ENCODE data around the gene DNAJB2.

Gene DNAJB2

DNA sequence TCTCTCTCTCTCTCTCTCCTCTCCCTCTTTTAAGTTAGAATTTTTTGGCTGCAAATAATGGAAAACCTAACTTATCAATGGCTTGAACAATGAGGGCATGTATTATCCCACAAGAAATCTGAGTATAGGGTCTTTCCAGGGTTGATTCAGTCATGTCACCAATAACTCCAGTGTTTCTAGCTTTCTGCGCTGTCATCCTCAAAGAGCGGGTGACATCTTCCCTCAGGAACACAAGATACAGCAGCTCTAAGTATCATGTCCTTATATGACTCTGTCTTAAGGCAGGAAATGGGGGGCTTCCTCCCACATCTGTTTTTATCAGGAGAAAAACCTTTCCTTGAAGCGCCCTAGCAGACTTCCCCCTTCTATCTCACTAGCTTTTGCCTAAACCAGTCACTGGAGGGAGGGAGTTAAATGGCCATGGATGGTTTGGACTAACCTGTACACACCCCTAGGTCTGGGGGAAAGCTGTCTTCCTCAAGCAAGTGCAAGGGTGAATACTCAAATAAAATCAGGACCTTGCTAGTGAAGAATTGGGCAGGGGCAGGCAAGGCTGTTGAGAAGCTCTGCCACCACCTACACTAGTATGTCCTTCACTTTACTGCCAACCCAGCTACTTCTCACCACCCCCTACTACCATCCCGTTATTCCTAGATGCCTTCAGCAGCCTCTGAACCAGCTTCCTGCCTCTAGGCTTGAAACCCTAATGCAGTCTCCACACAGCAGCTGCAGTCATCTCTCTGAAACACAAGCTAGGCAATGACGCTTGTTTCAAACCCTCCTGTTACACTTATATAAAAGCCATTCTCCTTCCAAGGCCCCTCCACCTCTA, 17.9 kb upstream of the DNAJB2 start:
- DNase-seq = no peak

GRCh38 chr2:219266232-219266631, 12.9 kb upstream of the DNAJB2 start:
- DNase-seq = no peak

GRCh38 chr2:219266886-219267285, 12.3 kb upstream of the DNAJB2 start:
- DNase-seq = no peak

DNA sequence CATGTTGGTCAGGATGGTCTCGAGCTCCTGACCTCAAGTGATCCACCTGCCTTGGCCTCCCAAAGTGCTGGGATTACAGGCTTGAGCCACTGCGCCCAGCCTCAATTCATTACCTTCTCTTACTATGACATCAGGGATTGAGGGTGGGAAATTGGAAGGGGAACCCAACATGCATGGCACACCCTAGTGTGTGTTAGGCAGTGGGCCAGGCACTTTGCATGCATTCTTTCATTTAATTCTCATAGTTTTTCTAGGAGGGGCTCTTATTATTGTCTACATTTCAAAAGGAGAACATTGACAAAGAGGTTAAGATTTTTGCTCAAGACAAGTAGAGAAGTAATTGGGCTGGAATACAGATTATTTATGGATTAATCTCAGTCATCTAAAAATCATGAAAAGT, 10.9 kb upstream of the DNAJB2 start:
- DNase-seq = no peak

- DNase-seq = no peak
Measured at GRCh38 chr2:219269362-219270054, 9.7 kb upstream of the DNAJB2 start.

DNA sequence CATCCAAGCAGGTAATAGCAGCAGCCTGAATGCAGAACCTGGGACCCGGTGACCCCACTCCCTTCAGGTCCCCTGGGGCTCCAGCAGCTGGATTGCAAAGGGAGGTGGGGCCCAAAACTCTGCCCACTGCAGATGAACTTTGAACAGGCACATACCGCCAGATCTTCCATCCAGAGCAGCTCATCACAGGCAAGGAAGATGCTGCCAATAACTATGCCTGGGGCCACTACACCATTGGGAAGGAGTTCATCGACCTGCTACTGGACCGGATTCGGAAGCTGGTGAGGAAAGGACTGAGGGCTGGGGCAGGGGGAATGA, 9.2 kb upstream of the DNAJB2 start:
- DNase-seq = no peak

DNA sequence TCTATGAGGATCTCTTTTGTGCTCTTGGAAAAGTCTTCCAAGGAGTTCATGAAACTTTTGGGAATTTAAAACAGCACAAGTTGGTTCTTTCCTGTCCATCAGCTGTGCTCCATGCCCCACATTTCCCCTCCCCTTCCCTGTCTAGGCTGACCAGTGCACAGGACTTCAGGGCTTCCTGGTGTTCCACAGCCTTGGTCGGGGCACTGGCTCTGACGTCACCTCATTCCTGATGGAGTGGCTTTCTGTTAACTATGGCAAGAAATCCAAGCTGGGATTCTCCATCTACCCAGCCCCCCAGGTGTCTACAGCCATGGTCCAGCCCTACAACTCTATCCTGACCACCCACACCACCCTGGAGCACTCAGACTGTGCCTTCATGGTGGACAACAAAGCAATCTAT, 8.1 kb upstream of the DNAJB2 start:
- no peak for DNase-seq

GRCh38 chr2:219272356-219272755, 6.8 kb upstream of the DNAJB2 start:
- DNase-seq = no peak

DNA sequence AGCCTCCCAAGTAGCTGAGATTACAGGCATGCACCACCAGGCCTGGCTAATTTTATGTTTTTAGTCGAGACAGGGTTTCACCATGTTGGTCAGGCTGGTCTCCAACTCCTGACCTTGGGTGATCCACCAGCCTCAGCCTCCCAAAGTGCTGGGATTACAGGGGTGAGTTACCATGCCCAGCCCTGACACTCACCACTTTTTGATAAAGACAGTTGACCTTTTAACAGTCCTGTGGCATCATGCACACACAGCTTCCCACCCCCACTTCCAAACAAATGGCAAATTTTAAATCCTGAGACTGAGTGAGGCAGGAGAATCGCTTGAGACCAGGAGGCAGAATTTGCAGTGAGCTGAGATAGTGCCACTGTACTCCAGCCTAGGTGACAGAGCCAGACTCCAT, 6.2 kb upstream of the DNAJB2 start:
- no peak for DNase-seq

- DNase-seq = no peak
Measured at GRCh38 chr2:219273937-219274336, 5.2 kb upstream of the DNAJB2 start.

GRCh38 chr2:219274361-219274921, 4.7 kb upstream of the DNAJB2 start:
- no peak for DNase-seq

DNA sequence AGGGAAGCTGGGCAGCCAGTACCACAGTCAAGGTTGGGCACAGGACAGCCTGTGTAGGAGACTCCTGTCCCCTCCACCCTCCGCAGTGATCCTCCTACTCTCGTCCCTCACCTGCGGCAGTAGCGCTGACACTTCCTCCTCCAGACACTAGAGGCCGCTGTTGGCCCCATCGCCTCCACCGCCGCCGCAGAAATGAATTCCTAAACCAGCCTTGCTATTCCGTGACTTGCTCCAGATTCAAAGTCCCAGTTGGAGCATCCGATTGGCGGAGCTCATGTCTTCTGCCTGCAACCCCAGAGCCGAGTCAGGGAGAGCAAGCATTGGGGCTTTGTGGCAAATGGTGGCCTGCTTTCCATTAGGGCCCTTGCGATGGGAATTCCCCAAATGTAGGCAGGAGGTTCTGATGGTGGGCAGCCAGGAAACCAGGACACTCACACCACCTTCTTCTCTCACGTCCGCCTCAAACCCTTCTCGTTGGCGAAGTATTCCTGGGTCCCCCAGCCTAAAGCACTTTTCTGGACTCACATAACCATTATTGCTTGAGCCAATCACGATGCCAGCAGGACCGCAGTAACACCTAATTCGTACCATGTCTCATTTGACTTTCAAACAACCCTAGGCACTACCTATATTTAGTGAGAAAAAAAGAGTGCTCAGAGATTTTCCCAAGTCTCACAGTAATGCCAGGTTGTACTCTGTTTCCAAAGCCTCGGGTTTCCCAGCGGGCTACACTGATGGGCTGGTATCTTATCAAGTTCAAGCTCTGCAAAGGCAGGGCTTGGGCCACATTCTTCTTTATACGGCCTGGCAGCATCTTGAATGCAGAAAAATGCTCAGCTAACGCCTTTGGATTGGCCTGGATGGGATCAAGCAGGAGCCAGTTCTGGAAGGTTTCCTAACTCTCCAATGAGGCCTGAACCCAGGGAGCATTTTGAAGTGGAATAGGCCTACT, 1.2 kb upstream of the DNAJB2 start:
- peak; percentile 45 for DNase-seq

GRCh38 chr2:219278655-219279150, 463 bp upstream of the DNAJB2 start:
- DNase-seq = no peak

GRCh38 chr2:219279916-219280516, 850 bp downstream of the DNAJB2 start:
- DNase-seq = no peak

DNA sequence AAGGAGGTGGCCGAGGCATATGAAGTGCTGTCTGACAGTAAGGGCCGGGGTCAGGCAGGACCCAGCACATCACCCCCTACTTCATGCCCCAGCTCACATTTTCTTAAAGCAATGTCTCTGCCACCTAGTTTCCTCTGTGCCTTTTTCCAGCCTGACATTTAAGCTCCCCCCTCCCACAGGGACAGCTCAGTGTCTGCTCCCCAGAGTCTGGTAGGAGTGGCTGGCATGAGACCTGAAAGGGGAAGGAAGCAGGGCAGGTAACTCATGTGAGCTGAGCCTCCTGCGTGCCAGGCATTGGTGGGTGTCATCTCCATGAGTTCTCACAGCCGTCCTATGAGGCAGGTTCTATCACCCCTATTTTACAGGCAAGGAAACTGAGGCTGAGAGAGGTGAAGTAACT, 1.5 kb downstream of the DNAJB2 start:
- no peak for DNase-seq

DNA sequence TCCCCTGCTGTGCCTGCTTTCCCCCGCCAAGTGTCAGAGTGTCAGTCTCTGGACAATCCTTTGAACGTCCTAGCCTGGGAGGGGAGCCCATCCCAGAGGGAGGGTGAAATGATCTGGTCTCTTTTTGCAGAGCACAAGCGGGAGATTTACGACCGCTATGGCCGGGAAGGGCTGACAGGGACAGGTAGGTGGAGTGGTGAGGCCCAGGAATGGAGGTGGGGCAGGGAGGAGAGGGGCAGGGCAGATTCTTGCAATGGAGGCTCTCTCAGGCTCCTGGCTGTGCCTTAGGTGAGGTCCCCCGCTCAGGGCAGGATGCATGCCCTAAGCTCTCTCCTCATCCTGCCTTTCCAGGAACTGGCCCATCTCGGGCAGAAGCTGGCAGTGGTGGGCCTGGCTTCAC, 2.4 kb downstream of the DNAJB2 start:
- DNase-seq = no peak

DNA sequence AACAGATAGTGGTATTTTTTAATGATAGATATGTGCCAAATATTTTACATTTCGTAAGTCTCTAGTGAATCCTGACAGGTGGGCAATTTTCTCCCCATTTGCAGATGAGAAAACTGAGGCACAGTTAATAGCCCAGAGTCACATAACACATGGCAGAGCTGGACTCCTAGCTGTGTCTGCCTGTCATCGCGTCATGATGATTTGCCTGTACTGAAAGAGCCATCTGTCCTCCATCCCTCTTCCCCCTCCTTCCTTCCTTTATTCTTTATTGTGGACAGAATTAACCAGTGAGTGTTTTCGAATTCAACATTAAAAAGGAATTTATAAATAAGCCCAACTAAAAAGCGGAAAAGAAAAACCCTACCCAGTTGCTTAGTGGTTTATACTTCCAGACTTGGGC, 3.2 kb downstream of the DNAJB2 start:
- no peak for DNase-seq

DNA sequence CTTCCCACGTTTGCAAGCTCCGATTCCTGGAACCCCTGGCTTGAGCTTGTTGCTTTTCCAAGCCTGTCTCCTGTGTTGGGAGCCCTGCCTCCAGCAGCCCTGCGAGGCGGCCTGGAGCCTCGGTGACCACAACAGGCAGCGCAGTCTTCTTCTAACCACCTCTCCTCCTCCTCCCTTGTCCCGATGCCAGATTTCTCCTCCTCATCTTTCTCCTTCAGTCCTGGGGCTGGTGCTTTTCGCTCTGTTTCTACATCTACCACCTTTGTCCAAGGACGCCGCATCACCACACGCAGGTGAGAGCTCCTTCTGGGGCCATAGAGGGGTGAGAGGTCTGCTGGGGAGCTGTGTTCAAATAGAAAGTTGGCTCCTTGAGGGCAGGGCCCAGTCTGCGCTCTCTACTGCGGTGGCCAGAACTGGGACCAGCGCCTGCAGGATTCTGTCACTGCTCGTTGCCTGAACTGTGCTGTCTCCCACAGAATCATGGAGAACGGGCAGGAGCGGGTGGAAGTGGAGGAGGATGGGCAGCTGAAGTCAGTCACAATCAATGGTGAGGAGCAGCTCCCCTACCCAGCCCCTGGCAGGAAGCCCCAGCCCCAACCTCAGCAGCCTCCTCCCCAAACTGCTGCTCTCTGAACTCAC, 3.9 kb downstream of the DNAJB2 start:
- no peak for DNase-seq

GRCh38 chr2:219284501-219285372, 5.6 kb downstream of the DNAJB2 start:
- no peak for DNase-seq

DNA sequence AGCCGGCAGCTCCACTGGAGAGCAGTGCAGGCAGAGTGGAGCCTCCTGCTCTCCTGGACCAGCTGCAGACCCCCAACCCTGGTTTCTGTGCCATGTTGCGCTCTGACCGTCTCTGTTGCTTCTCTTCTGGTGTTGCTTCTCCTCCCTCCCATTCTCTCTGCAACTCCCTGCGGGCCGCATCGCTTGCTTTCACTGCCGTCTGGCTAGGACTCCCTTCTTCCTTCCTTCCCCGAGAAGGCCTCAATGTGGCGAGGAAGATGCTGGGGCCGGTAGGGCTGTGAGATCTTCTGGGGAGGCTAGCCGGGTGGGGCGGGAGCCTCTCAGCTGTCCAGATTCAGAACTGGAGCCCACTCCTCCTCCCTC, 6.2 kb downstream of the DNAJB2 start:
- no peak for DNase-seq

- no peak for DNase-seq
Measured at GRCh38 chr2:219285894-219286425, 6.8 kb downstream of the DNAJB2 start.

All from NCI-H446 treated with DMSO at 0.1 percent for 48 hours (cell line).